Neural cell (in vitro differentiated cells): ENCODE results near the gene ZFP1. TPM values are rescaled to one million over a fixed set of nuclear protein-coding genes. Genes with fewer than 3 reads are reported as not detected.

ENCODE experiments used
- H2AFZ ChIP-seq: fragments of 200-600, 300-800 bp; sonication (generic), shearing (Covaris generic); 2 replicates; pipeline ENCODE4 v1.6.0; 2014; ENCODE audit warnings: low read depth, mild to moderate bottlenecking, antibody characterized with exemption, low read length, moderate library complexity
- H3F3A ChIP-seq: fragments of 200-600 bp; shearing (Covaris generic); 2 replicates; pipeline ENCODE4 v1.6.1; 2016; ENCODE audit warnings: mild to moderate bottlenecking, moderate library complexity, mixed read lengths, antibody characterized with exemption, low read length; ENCODE audit not compliant: insufficient read depth, poor library complexity, severe bottlenecking
- H3K27ac ChIP-seq: fragments of 200-600, 300-800 bp; sonication (generic), shearing (Covaris generic); 2 replicates; pipeline ENCODE4 v1.5.1; 2014; ENCODE audit warnings: mild to moderate bottlenecking, low read length, moderate library complexity
- H3K27me3 ChIP-seq: fragments of 300-800, 200-600 bp; sonication (generic), shearing (Covaris generic); 2 replicates; pipeline ENCODE4 v1.6.0; 2014; ENCODE audit warnings: mild to moderate bottlenecking, low read depth, low read length, moderate library complexity; ENCODE audit not compliant: insufficient read depth
- H3K36me3 ChIP-seq: fragments of 300-800, 200-600 bp; sonication (generic), shearing (Covaris generic); 2 replicates; pipeline ENCODE4 v1.5.1; 2014; ENCODE audit warnings: mild to moderate bottlenecking, antibody characterized with exemption, low read length, moderate library complexity; ENCODE audit not compliant: insufficient read depth
- H3K4me2 ChIP-seq: fragments of 300-800, 200-600 bp; sonication (generic), shearing (Covaris generic); 2 replicates; pipeline ENCODE4 v1.6.0; 2014; ENCODE audit warnings: mild to moderate bottlenecking, low read length
- H3K4me3 ChIP-seq: fragments of 300-800, 200-600 bp; sonication (generic), shearing (Covaris generic); 2 replicates; pipeline ENCODE4 v1.5.1; 2014; ENCODE audit warnings: mild to moderate bottlenecking, low read length, moderate library complexity
- H3K79me2 ChIP-seq: fragments of 200-600 bp; shearing (Covaris generic); replicated peaks from 2 replicates; pipeline ENCODE4 v1.6.0; 2014; ENCODE audit warnings: mild to moderate bottlenecking, low read length, moderate library complexity; ENCODE audit not compliant: insufficient read depth
- H3K9ac ChIP-seq: fragments of 300-800, 200-600 bp; sonication (generic), shearing (Covaris generic); 2 replicates; pipeline ENCODE4 v1.6.1; 2016; ENCODE audit warnings: mild to moderate bottlenecking, low read length, mixed read lengths
- H3K9me2 ChIP-seq: fragments of 200-600 bp; shearing (Covaris generic); 2 replicates; pipeline ENCODE4 v1.6.1; 2016; ENCODE audit warnings: mild to moderate bottlenecking, low read length, mixed read lengths; ENCODE audit not compliant: insufficient read depth
- H3K9me3 ChIP-seq: fragments of 200-600, 300-800 bp; sonication (generic), shearing (Covaris generic); 2 replicates; pipeline ENCODE4 v1.6.1; 2016; ENCODE audit warnings: mild to moderate bottlenecking, mixed run types, low read length, moderate library complexity, mixed read lengths
- H4K20me1 ChIP-seq: fragments of 200-600 bp; shearing (Covaris generic); 2 replicates; pipeline ENCODE4 v1.6.1; 2016; ENCODE audit warnings: mild to moderate bottlenecking, mixed run types; ENCODE audit not compliant: insufficient read depth
- EP300 ChIP-seq: fragments of 450-650 bp; conservative IDR thresholded peaks from 2 replicates; pipeline ENCODE4 v1.6.1; 2014; ENCODE audit warnings: antibody characterized with exemption, mild to moderate bottlenecking, moderate library complexity; ENCODE audit not compliant: poor library complexity, severe bottlenecking
- EZH2 ChIP-seq: fragments of 200-600, 300-800 bp; shearing (Covaris generic), sonication (generic); IDR thresholded peaks from 2 replicates; pipeline ENCODE4 v1.6.1; 2014; ENCODE audit warnings: antibody characterized with exemption, low read length, borderline replicate concordance, mild to moderate bottlenecking; ENCODE audit not compliant: insufficient read depth, poor library complexity, severe bottlenecking
- MXI1 ChIP-seq: fragments of 450-650 bp; conservative IDR thresholded peaks from 2 replicates; pipeline ENCODE4 v1.6.1; 2014; ENCODE audit warnings: antibody characterized with exemption, mild to moderate bottlenecking; ENCODE audit not compliant: poor library complexity, severe bottlenecking
- POLR2AphosphoS5 ChIP-seq: IDR thresholded peaks from 2 replicates; pipeline ENCODE4 v1.6.1; 2012
- RAD21 ChIP-seq: fragments of 450-650 bp; conservative IDR thresholded peaks from 2 replicates; pipeline ENCODE4 v1.6.1; 2014; ENCODE audit warnings: antibody characterized with exemption, mild to moderate bottlenecking, moderate library complexity
- SMC3 ChIP-seq: fragments of 450-650 bp; conservative IDR thresholded peaks from 2 replicates; pipeline ENCODE4 v1.6.1; 2014; ENCODE audit warnings: antibody characterized with exemption, mild to moderate bottlenecking, moderate library complexity; ENCODE audit not compliant: poor library complexity
- TAF1 ChIP-seq: IDR thresholded peaks from 2 replicates; pipeline ENCODE4 v1.6.1; 2012; ENCODE audit warnings: low read depth
- polyA plus RNA-seq: library from polyadenylated mRNA; depleted of rRNA; stranded (reverse); fragments of >200 nt; gene quantifications from 2 replicates; pipeline ENCODE4 v1.2.3, GENCODE V29; 2014
- TF ChIP-seq, protein P1 (sequence below): IDR thresholded peaks from 2 replicates; pipeline ENCODE4 v1.6.1; 2012; ENCODE audit warnings: borderline replicate concordance
- TF ChIP-seq, protein P2 (sequence below): fragments of 450-650 bp; IDR thresholded peaks from 2 replicates; pipeline ENCODE4 v1.5.1; 2014; ENCODE audit warnings: antibody characterized with exemption, mild to moderate bottlenecking, moderate library complexity; ENCODE audit not compliant: poor library complexity, severe bottlenecking

The ZFP1 gene
- polyA plus RNA-seq, 1 donor from 2014 or later, result 47.1 TPM

DNA sequence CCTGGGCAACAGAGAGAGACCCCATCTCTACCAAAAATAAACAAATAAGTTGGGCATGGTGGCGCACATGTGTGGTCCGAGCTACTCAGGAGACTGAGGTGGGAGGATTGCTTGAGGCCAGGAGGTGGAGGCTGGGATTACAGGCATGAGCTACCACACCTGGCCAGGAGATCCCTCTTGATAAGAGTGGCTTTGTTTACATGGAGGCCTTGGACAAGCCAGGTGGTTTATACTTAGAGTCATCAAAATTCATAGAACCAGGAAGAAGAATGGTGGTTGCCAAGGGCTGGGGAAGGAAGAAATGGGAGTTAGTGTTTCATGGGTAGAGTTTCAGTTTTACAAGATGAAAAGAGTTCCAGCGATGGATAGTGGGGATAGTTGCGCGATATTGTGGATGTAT, 8.8 kb upstream of the ZFP1 start:
- no peaks in the 10 kb centered on the region for H3K9me2 ChIP-seq
- no peak overlapping the region for H3K4me3 ChIP-seq
- H3K36me3 ChIP-seq, result no peaks in the 10 kb centered on the region
- no peak overlapping the region for H2AFZ ChIP-seq
- no peak overlapping the region for H3K27ac ChIP-seq
- no peaks in the 10 kb centered on the region for H3K9me3 ChIP-seq
- H4K20me1 ChIP-seq, result no peaks in the 10 kb centered on the region
- no peaks in the 10 kb centered on the region for H3K79me2 ChIP-seq
- no peak overlapping the region for H3K9ac ChIP-seq
- H3K4me2 ChIP-seq, result no peak overlapping the region
- no peaks in the 10 kb centered on the region for H3F3A ChIP-seq
- H3K27me3 ChIP-seq, result no peaks in the 10 kb centered on the region
- TF ChIP-seq EZH2 (no peak), EP300 (no peak), POLR2AphosphoS5 (no peak), TAF1 (no peak), SMC3 (no peak), RAD21 (no peak), MXI1 (no peak)
- TF ChIP-seq, protein P1, sequence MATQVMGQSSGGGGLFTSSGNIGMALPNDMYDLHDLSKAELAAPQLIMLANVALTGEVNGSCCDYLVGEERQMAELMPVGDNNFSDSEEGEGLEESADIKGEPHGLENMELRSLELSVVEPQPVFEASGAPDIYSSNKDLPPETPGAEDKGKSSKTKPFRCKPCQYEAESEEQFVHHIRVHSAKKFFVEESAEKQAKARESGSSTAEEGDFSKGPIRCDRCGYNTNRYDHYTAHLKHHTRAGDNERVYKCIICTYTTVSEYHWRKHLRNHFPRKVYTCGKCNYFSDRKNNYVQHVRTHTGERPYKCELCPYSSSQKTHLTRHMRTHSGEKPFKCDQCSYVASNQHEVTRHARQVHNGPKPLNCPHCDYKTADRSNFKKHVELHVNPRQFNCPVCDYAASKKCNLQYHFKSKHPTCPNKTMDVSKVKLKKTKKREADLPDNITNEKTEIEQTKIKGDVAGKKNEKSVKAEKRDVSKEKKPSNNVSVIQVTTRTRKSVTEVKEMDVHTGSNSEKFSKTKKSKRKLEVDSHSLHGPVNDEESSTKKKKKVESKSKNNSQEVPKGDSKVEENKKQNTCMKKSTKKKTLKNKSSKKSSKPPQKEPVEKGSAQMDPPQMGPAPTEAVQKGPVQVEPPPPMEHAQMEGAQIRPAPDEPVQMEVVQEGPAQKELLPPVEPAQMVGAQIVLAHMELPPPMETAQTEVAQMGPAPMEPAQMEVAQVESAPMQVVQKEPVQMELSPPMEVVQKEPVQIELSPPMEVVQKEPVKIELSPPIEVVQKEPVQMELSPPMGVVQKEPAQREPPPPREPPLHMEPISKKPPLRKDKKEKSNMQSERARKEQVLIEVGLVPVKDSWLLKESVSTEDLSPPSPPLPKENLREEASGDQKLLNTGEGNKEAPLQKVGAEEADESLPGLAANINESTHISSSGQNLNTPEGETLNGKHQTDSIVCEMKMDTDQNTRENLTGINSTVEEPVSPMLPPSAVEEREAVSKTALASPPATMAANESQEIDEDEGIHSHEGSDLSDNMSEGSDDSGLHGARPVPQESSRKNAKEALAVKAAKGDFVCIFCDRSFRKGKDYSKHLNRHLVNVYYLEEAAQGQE, result no peak
- TF ChIP-seq, protein P2, sequence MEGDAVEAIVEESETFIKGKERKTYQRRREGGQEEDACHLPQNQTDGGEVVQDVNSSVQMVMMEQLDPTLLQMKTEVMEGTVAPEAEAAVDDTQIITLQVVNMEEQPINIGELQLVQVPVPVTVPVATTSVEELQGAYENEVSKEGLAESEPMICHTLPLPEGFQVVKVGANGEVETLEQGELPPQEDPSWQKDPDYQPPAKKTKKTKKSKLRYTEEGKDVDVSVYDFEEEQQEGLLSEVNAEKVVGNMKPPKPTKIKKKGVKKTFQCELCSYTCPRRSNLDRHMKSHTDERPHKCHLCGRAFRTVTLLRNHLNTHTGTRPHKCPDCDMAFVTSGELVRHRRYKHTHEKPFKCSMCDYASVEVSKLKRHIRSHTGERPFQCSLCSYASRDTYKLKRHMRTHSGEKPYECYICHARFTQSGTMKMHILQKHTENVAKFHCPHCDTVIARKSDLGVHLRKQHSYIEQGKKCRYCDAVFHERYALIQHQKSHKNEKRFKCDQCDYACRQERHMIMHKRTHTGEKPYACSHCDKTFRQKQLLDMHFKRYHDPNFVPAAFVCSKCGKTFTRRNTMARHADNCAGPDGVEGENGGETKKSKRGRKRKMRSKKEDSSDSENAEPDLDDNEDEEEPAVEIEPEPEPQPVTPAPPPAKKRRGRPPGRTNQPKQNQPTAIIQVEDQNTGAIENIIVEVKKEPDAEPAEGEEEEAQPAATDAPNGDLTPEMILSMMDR, result no peak

DNA sequence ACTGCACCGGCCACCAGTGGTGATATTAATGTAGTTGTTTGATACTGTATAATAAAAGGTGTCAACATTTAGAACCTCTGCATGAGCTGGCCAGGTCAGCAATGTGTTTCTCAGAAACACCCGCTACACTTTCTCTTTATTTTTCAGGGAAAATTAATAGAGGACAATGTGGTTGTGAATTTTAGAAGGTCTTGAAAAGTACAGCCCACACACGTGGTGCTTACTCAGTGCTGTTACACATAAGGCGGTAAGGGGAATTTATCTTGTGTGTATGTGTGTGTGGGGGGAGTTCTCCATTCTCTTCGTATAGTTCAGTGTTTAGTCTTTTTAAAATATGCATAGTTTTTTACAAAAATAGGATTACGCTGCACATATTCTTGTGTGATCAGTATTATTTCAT, 4.4 kb upstream of the ZFP1 start:
- Histone ChIP-seq H3K4me3 (no peak overlapping the region), H3K4me2 (no peak overlapping the region), H3K9ac (no peak overlapping the region), H3K9me2 (no peaks in the 10 kb centered on the region), H3K27ac (no peak overlapping the region), H3K79me2 (peaks cover 1% of the 10 kb centered on the region), H3K9me3 (peaks cover 3% of the 10 kb centered on the region), H3K36me3 (no peaks in the 10 kb centered on the region), H3F3A (no peaks in the 10 kb centered on the region), H3K27me3 (no peaks in the 10 kb centered on the region), H4K20me1 (no peaks in the 10 kb centered on the region), H2AFZ (no peak overlapping the region)
- TF ChIP-seq RAD21, result no peak

DNA sequence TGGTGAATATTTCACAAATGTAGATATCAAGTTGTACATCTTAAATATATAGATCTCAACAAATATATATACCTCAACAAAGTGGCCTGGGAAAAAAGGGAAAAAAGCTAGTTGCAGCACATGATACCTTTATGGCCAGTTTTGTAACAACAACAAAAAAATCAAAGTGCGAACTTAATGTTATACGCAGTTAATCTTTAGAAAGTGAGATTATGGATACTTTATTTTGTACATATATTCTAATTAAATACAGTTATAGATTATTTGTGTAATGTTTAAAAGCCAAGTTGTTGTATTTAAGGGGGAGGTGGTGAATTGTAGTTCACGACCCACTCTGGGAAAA, 385 bp upstream of the ZFP1 start:
- H3F3A ChIP-seq, result no peaks in the 10 kb centered on the region
- H3K36me3 ChIP-seq, result peaks cover under 1% of the 10 kb centered on the region
- no peak overlapping the region for H3K9ac ChIP-seq
- H4K20me1 ChIP-seq, result no peaks in the 10 kb centered on the region
- no peak overlapping the region for H2AFZ ChIP-seq
- no peaks in the 10 kb centered on the region for H3K9me2 ChIP-seq
- H3K79me2 ChIP-seq, result peaks cover 40% of the 10 kb centered on the region
- H3K27me3 ChIP-seq, result no peaks in the 10 kb centered on the region
- peak overlapping the region; percentile 100 for H3K4me3 ChIP-seq
- peaks cover 3% of the 10 kb centered on the region for H3K9me3 ChIP-seq
- H3K4me2 ChIP-seq, result peak overlapping the region; percentile 61
- TF ChIP-seq, protein P1, result no peak
- no peak for TF ChIP-seq RAD21
- TF ChIP-seq SMC3, result no peak
- no peak for TF ChIP-seq TAF1
- no peak for TF ChIP-seq EP300
- TF ChIP-seq, protein P2, result no peak
- TF ChIP-seq EZH2, result no peak
- TF ChIP-seq MXI1, result no peak
- TF ChIP-seq POLR2AphosphoS5, result no peak
- no peak overlapping the region for H3K27ac ChIP-seq
